Activated CD4-positive, alpha-beta T cell treated with anti-CD3 and anti-CD28 coated beads, Interleukin-2, amount 50 U/mL, for 48 hours (primary cell): ENCODE results near the gene TRPV4.

Source experiments
- DNase-seq, 2 experiments: peaks; one replicate each; pipeline ENCODE4 v3.0.0-alpha.2; 2020

TRPV4 gene

DNA sequence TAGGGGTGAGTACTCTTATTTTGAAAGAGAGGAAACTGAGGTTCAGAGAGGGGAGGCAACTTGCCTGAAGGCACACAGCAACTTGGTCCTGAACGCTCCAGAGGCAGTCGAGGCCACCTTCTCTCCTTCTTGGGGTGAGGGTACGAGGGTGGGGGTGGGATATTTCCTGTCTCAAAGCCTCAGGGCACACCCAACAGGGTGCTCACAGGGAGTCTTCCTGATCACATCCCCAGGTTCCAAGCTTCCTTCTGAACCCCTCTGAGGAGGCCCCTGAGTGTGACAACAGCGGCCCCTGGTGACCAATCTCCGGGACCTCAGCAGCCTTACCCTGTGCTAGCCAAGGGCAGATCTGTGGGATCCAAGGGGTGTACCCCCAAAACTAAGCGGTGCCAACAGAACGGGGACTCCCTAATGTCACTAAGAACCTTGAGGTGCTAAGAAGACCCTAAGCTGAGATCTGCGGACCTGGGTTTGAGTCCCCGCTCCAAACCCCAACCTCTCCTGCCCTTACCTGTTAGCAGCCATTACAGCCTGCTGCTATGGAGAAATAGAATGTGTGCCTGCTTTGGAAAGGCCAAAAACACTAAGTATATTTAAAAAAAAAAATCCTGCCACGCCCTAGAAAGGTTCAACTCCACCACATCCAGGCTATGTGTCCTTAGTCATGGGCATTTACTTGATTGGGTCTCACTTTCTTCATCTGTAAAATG lies 57.9 kb downstream of the TRPV4 start:
- peak; percentile 78 to 82 for DNase-seq

DNA sequence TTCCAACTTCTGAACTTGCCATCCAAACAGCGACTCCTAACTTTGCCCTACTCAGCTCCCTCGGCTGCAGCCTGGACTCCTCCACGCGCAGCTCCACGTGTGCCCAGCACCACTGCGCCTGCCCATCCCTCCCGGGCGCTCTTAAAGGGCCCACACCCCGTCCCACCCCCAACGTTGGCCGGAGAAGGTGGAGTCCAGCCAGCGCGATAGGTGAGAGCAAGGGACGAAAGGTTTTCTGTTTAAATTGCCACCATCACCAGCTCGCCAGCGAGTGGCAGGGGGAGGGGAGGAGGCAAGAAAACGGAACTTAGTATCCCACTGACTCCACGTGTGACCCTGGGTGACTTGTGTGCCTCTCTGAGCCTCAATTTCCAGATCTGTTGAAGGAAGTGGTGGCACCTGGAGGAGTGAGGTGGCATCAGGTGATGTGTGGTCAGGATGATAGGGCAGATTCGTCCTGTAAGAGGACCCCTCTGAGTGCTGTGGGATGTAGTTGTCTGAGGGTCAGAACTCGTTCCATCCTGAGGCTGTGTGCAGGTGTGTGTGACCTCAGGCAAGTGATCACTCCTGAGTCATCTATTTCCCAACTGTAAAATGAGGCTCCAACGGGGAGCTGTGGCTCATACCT lies 59.7 kb downstream of the TRPV4 start:
- DNase-seq = no peak

GRCh38 chr12:109772622-109773321 lies 60.4 kb downstream of the TRPV4 start:
- DNase-seq = no peak

DNA sequence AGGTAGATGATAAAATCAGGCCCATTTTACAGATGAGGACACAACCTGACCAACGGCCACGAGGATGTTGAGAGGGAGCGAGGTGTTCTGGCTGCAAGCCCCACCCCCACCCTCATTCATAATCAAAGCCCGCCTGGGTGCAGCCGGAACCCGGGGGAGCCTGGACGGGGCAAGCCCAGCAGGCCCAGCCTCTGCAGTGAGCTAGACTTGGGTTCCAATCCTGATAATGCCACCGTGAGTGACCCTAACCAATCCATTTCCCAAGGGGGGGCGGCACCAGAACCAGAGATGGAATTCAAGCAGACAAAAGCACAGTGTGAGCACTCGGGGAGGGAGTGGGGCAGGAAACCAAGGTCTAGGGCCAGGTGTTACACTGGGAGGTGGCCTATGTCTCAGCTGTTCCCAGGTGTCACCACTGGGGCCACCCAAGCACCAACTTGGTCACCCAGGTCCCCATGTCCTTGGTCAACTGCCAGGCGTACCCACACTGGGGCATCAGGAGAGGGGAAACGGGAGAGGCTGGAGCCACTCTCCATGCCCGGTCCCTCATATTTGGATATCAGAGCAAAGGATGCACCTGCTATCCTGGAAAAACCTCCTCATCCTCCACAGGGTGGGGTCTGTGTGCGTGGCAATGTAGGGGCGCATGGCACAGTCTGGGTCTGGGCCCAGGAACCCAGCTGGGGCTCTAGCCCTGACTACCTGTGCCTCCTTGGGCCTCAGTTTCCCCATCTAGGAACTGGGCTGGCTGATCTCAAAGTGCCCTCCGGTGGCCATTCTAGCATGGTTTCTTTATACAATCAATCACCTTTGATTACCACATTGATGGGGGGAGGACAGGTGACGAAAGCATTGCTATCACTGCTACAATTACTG lies 61.2 kb downstream of the TRPV4 start:
- DNase-seq = no peak

DNA sequence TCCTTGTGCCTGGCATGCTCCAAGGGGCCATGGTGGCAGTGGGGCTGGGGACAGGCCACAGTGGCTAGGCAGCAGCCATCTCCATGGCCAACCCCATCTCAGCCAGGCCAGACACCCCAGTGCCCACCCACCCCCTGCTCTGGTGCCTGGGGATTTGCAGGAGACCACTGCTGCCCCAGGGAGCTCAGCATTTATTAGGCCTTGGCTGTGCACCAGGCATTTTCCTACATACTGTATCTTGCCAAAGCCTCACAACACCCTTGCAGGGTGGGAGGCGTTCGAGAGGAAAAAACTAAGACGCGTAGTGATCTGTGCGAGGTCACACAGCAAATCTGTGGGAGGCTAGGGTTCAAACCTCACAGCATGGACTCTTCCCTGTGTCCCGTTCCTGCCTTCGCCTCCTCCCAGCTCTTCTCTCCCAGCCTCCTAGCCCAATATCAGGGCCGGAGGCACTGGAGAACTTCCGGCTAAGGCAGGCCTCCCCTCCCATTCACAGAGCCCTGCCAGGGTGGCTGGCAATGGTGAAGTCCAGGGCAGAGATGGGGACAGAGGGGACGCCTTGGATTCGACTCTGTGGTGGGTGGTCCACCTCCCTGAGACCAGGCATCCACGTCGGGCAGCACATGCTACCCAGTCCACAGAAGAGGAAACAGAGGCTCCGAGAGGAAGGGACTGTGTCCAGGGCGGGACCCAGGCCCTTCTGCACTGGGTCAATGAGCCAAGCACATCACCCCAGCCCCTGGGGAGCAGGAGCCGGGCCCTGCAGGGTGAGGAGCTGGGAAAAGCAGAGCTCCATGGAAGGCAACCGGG lies 62.1 kb downstream of the TRPV4 start:
- no peak for DNase-seq

DNA sequence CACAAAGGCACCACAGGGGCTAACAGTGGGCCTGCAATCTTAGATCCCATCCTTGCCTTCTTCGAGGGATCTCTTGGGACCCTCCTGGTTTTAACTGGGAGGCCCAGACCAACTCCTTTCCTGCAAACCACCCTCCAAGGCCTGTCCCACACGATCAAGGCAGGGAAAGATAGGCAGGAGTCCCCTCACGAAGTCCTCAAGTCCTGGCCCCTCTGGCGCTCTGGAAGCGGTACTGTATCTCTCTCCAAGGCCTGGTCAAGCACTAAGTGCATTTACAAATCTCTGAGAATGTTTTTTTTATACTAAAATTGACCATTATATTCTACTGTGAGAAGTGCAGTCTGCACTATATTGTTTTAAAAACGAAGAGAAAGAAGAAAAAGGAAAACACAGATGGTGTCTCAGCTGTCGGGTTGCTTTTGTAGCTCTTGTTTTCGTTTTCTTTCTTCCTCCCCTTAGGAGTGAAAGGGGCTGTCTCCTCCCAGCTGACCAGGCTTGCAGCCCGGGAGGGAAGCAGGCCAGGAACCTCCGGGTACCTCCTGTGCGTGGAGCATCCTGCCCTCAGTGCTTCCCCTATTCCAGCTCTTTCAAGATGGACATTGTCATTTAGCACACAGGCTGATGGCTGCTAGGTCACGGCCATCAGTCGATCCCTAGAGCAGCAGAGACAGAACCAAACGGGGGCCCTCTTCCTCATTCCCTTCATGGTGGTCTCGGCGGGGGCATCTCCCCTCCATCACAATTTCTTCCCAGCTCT lies 62.9 kb downstream of the TRPV4 start:
- no peak for DNase-seq

DNA sequence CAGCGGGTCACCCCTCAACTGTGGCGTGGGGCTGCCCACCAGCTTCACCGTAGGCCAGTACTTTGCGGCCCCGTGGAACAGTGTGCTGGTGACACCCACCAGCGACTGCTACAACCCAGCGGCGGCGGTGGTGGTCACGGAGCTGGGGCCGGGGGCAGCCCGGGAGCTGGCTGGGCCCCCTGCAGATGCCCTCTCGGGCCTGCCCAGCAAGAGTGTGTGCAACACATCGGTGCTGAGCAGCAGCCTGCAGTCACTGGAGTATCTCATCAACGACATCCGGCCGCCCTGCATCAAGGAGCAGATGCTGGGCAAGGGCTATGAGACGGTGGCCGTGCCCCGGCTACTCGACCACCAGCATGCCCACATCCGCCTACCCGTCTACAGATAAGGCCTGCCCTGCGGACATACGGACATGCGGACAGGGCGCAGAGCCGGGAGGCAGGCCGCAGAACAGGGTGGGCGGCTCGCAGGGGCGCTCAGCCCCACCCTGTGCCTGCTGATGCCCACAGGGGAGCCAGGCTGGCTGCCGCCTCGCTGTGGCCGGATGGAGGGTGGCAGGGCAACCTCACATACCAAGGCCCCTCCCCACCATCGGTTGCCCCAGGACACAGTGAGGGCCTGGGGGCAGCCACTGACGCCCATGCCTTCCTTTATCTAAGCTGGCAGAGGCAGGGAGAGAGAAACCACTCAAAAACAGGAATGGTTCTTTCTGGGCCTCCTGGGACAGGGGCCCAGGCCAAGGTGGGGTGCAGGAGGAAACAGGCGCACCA lies 64.1 kb downstream of the TRPV4 start:
- DNase-seq = no peak

DNA sequence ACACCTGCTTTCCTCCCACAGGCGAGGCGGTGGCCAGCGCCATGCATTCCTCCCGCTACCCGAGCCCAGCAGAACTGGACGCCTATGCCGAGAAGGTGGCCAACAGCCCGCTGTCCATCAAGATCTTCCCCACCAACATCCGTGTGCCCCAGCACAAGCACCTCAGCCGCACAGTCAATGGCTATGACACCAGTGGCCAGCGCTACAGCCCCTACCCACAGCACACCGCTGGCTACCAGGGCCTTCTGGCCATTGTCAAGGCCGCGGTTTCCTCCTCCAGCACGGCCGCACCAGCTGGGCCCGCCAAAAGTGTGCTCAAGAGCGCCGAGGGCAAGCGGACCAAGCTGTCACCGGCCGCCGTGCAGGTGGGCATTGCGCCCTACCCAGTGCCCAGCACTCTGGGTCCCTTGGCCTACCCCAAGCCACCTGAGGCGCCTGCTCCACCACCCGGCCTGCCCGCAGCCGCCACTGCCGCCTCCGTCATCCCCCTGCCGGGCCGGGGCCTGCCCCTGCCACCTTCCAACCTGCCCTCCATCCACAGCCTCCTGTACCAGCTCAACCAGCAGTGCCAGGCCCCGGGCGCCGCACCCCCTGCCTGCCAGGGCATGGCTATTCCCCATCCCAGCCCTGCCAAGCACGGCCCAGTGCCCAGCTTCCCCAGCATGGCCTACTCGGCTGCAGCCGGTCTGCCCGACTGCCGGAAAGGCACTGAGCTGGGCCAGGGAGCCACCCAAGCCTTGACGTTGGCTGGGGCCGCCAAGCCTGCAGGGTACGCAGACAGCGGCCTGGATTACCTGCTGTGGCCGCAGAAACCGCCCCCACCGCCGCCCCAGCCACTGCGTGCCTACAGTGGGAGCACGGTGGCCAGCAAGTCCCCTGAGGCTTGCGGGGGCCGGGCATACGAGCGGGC lies 65.0 kb downstream of the TRPV4 start:
- no peak for DNase-seq

DNA sequence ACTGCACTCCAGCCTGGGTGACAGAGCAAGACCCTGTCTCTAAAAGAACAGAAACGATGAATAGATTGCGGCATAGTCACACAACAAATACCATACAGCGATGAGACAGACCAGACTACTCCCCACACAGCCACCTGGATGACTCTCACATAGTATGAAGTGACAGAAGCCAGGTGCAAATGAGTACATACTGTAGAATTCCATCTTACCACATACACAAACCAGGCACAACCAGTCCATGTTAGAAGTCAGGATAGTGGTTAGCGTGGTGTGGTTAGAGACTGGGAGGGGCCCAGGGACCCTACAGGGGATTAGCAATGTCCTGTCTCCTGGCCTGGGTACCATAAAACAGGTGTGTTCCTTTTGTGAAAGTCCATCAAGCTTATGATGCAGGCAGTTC lies 65.7 kb downstream of the TRPV4 start:
- DNase-seq = no peak

DNA sequence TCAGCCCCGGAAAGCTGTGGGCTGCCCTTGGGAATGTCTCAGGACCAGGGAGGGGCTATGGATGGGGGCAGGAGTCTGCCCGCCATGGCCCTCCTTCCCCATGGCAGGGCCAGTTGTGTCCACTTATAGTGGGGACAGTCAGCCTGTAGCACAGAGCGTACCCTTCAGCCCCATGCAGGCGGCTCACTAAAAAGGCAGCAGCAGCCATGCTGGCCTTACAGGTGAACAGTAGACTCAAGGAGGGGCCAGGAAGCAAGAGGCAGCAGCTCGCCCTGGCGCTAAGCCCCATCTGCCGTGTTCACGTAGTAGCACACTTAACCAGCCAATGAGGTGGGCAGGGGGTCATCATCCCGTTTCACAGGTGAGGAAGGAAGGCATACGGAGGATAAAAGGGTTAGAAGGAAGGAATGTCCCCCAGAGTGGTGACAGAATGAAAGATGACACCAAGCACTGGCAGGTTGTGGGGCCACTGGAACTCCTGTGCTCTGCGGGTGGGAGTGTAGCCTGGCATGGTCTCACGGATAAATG lies 66.9 kb downstream of the TRPV4 start:
- no peak for DNase-seq

- no peak for DNase-seq
Measured at GRCh38 chr12:109765446-109765810, 67.8 kb downstream of the TRPV4 start.

DNA sequence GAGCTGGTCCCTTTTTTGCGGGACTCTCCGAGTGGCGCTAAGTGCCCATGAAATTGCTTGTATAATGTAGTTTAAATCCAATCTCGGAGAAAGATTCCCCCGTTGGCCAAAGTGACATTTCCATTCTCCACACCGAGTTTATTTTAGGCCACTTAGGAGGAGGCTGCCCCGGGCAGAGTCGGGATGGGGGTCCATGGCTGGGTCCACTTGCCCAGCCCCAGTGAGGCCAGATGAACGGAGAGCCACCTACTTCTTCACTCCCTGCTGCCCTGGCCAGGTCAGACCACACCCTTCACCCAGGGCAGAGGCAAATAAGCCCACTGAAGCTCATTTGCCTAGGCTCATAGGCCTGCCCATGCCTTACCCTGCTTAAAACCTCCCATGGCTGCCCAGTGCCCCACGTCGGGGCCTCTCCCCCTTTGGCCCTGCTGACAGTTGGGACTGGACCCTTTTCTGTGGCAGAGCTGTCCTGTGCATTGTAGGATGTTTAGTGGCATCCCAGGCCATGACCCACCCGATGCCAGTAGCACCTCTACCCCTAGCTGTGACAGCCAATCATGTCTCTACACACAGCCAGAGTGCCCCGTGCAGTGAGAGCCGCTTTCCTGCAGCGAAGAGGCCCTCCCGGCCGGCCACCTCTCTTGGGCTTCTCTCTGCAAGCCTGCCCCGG lies 68.3 kb downstream of the TRPV4 start:
- DNase-seq = no peak

- no peak for DNase-seq
Measured at GRCh38 chr12:109764123-109764522, 69.1 kb downstream of the TRPV4 start.

GRCh38 chr12:109763201-109763841 lies 69.9 kb downstream of the TRPV4 start:
- peak in 1 of 2 experiments; percentile 13 for DNase-seq

DNA sequence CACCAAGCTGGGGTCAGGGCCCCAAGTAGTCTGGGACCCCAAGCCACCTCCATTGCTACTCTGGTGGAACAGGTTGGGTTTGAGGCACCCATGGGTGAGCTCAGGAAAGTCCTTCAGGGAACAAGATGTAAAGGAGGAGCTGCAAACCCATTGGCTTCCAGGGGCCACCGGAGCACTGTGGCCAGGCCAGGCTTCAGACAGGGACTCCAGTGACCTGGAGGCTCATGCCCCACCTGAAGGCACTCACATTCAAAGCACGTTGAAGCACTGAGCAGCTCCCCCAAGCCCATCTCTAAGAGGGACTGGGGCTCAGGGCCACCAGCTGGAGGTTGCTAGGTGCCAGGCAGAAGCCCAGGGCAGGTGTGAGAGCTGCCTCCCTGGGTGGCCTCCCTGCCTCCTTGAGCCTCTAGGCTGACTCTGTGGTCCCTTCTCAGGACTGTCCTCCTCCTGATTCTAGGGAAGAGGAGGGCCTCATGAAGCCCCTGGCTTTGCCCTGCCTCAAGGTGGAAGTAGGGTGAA lies 70.5 kb downstream of the TRPV4 start:
- DNase-seq = no peak

- DNase-seq = no peak
Measured at GRCh38 chr12:109762071-109762672, 71.0 kb downstream of the TRPV4 start.
